HepG2 (cell line): Measurements from ENCODE around the gene NT5C. TPM values are rescaled to one million over a fixed set of nuclear protein-coding genes. Genes with fewer than 3 reads are reported as not detected.

Experiments
- AFF4 ChIP-seq: sonication (generic); formaldehyde crosslinking; IDR thresholded peaks from 2 replicates; pipeline ENCODE4 v1.4.0; 2020; ENCODE audit warnings: missing genetic modification reagents
- ATF7-NPFF ChIP-seq: sonication (generic); formaldehyde crosslinking; IDR thresholded peaks from 2 replicates; pipeline ENCODE4 v1.8.1; 2023; ENCODE audit warnings: mild to moderate bottlenecking, low read depth, missing genetic modification reagents, moderate library complexity
- BRCA1 ChIP-seq: sonication (generic); formaldehyde crosslinking; IDR thresholded peaks from 2 replicates; pipeline ENCODE4 v1.4.0; 2020; ENCODE audit warnings: missing genetic modification reagents
- ELF1 ChIP-seq: sonication (generic); formaldehyde crosslinking; IDR thresholded peaks from 2 replicates; pipeline ENCODE4 v1.4.0; 2020; ENCODE audit warnings: missing genetic modification reagents
- FOSL2 ChIP-seq: sonication (generic); formaldehyde crosslinking; IDR thresholded peaks from 2 replicates; pipeline ENCODE4 v1.4.0; 2020; ENCODE audit warnings: missing genetic modification reagents
- FOXA3 ChIP-seq: IDR thresholded peaks from 2 replicates; pipeline ENCODE4 v1.6.1; 2016; ENCODE audit warnings: missing genetic modification reagents, missing compliant biosample characterization
- FOXK1 ChIP-seq: sonication (generic); formaldehyde crosslinking; IDR thresholded peaks from 2 replicates; pipeline ENCODE4 v1.4.0; 2020; ENCODE audit warnings: low read depth, missing genetic modification reagents, borderline replicate concordance
- GATAD1 ChIP-seq: IDR thresholded peaks from 2 replicates; pipeline ENCODE4 v1.6.1; 2016; ENCODE audit warnings: missing genetic modification reagents, missing compliant biosample characterization
- GATAD2A ChIP-seq: IDR thresholded peaks from 2 replicates; pipeline ENCODE4 v1.6.1; 2016
- HMG20A ChIP-seq: IDR thresholded peaks from 2 replicates; pipeline ENCODE4 v1.6.1; 2016; ENCODE audit warnings: borderline replicate concordance
- KLF15 ChIP-seq: sonication (generic); formaldehyde crosslinking; IDR thresholded peaks from 2 replicates; pipeline ENCODE4 v1.8.1; 2023; ENCODE audit warnings: borderline replicate concordance, mild to moderate bottlenecking, inconsistent platforms, missing genetic modification reagents, mixed read lengths
- MEF2D ChIP-seq: sonication (generic); formaldehyde crosslinking; IDR thresholded peaks from 2 replicates; pipeline ENCODE4 v1.5.1; 2020; ENCODE audit warnings: mild to moderate bottlenecking, missing genetic modification reagents
- RFX3 ChIP-seq: IDR thresholded peaks from 2 replicates; pipeline ENCODE4 v1.6.1; 2016; ENCODE audit warnings: missing biosample characterization, missing genetic modification reagents
- THAP11 ChIP-seq: IDR thresholded peaks from 2 replicates; pipeline ENCODE4 v1.6.1; 2016; ENCODE audit warnings: missing biosample characterization, missing genetic modification reagents
- YEATS2 ChIP-seq: sonication (generic); formaldehyde crosslinking; IDR thresholded peaks from 2 replicates; pipeline ENCODE4 v1.4.0; 2020; ENCODE audit warnings: missing genetic modification reagents, borderline replicate concordance
- ZKSCAN8 ChIP-seq: IDR thresholded peaks from 2 replicates; pipeline ENCODE4 v1.6.1; 2016; ENCODE audit warnings: borderline replicate concordance, missing genetic modification reagents, missing compliant biosample characterization
- ZNF232 ChIP-seq: sonication (generic); formaldehyde crosslinking; IDR thresholded peaks from 2 replicates; pipeline ENCODE4 v1.4.0; 2020; ENCODE audit warnings: missing genetic modification reagents, borderline replicate concordance
- ZNF253 ChIP-seq: sonication (generic); formaldehyde crosslinking; IDR thresholded peaks from 2 replicates; pipeline ENCODE4 v1.8.0; 2022; ENCODE audit warnings: mild to moderate bottlenecking, missing genetic modification reagents, borderline replicate concordance
- ZNF446 ChIP-seq: sonication (generic); formaldehyde crosslinking; IDR thresholded peaks from 2 replicates; pipeline ENCODE4 v1.5.0; 2020; ENCODE audit warnings: mild to moderate bottlenecking, missing genetic modification reagents
- ZNF605 ChIP-seq: sonication (generic); formaldehyde crosslinking; IDR thresholded peaks from 2 replicates; pipeline ENCODE4 v1.8.0; 2022; ENCODE audit warnings: mild to moderate bottlenecking, missing genetic modification reagents
- ZNF652 ChIP-seq: IDR thresholded peaks from 2 replicates; pipeline ENCODE4 v1.6.1; 2016; ENCODE audit warnings: low read depth, borderline replicate concordance
- ZNF788 ChIP-seq: sonication (generic); formaldehyde crosslinking; IDR thresholded peaks from 2 replicates; pipeline ENCODE4 v1.5.0; 2020; ENCODE audit warnings: mild to moderate bottlenecking, missing genetic modification reagents, borderline replicate concordance
- polyA plus RNA-seq, 8 experiments: library from polyadenylated mRNA; depleted of rRNA in 3 of 8; stranded (reverse) in 7 of 8; unstranded in 1 of 8; fragments of >200 nt; fragmentation: Illumina TruSeq in 4 of 8; extraction: Trizol in 4 of 8; gene quantifications; 2 replicates each; pipeline versions ENCODE4 v1.2.1 to v1.2.3, GENCODE V29; 2011 to 2016; ENCODE audit warnings: low read depth in 4 of 8, missing spikeins in 1 of 8, mixed read lengths in 1 of 8; ENCODE audit not compliant: insufficient read depth in 1 of 8
- total RNA-seq, 5 experiments: library from RNA; depleted of rRNA; stranded (reverse); fragments of >200 nt; fragmentation: Illumina TruSeq; extraction: Trizol; gene quantifications; 2 replicates each; pipeline ENCODE4 v1.2.3, GENCODE V29; 2016; ENCODE audit warnings: low read depth in 1 of 5
- TF ChIP-seq, protein P1 (sequence below): sonication (generic); formaldehyde crosslinking; IDR thresholded peaks from 2 replicates; pipeline ENCODE4 v1.4.0; 2020; ENCODE audit warnings: missing genetic modification reagents

The NT5C gene
- total and polyA plus RNA-seq, 2 of the 13 experiments (the other 11 are each of a cell fraction or from before 2014, with no cell fraction given) = 42.8 to 48.6 TPM

- TF ChIP-seq FOXK1 (peak; percentile 92; the same call in 1 of the 2 replicates), FOXA3 (peak; percentile 97), MEF2D (CRISPR knock-in tag) (peak; percentile 90), ELF1 (peak; percentile 69), YEATS2 (CRISPR knock-in tag) (no peak), ZNF253 (CRISPR knock-in tag) (no peak), HMG20A (CRISPR knock-in tag) (peak; percentile 96), GATAD1 (peak; percentile 82), BRCA1 (CRISPR knock-in tag) (no peak), RFX3 (CRISPR knock-in tag) (peak; percentile 48; the same call in 1 of the 2 replicates), ZNF788 (CRISPR knock-in tag) (peak; percentile 87; the same call in 1 of the 2 replicates), ZNF232 (CRISPR knock-in tag) (no peak; the same call in 1 of the 2 replicates), AFF4 (CRISPR knock-in tag) (0 out of 2 replicates have a peak, but pooled peaks have one; percentile 61), THAP11 (CRISPR knock-in tag) (peak; percentile 80), KLF15 (no peak), ATF7-NPFF (CRISPR knock-in tag) (no peak), ZNF652 (peak; percentile 51; the same call in 1 of the 2 replicates), ZKSCAN8 (CRISPR knock-in tag) (peak; percentile 87; the same call in 1 of the 2 replicates), GATAD2A (CRISPR knock-in tag) (peak; percentile 98), ZNF605 (CRISPR knock-in tag) (peak; percentile 71), ZNF446 (CRISPR knock-in tag) (no peak), FOSL2 (CRISPR knock-in tag) (peak; percentile 84)
- TF ChIP-seq, protein P1, sequence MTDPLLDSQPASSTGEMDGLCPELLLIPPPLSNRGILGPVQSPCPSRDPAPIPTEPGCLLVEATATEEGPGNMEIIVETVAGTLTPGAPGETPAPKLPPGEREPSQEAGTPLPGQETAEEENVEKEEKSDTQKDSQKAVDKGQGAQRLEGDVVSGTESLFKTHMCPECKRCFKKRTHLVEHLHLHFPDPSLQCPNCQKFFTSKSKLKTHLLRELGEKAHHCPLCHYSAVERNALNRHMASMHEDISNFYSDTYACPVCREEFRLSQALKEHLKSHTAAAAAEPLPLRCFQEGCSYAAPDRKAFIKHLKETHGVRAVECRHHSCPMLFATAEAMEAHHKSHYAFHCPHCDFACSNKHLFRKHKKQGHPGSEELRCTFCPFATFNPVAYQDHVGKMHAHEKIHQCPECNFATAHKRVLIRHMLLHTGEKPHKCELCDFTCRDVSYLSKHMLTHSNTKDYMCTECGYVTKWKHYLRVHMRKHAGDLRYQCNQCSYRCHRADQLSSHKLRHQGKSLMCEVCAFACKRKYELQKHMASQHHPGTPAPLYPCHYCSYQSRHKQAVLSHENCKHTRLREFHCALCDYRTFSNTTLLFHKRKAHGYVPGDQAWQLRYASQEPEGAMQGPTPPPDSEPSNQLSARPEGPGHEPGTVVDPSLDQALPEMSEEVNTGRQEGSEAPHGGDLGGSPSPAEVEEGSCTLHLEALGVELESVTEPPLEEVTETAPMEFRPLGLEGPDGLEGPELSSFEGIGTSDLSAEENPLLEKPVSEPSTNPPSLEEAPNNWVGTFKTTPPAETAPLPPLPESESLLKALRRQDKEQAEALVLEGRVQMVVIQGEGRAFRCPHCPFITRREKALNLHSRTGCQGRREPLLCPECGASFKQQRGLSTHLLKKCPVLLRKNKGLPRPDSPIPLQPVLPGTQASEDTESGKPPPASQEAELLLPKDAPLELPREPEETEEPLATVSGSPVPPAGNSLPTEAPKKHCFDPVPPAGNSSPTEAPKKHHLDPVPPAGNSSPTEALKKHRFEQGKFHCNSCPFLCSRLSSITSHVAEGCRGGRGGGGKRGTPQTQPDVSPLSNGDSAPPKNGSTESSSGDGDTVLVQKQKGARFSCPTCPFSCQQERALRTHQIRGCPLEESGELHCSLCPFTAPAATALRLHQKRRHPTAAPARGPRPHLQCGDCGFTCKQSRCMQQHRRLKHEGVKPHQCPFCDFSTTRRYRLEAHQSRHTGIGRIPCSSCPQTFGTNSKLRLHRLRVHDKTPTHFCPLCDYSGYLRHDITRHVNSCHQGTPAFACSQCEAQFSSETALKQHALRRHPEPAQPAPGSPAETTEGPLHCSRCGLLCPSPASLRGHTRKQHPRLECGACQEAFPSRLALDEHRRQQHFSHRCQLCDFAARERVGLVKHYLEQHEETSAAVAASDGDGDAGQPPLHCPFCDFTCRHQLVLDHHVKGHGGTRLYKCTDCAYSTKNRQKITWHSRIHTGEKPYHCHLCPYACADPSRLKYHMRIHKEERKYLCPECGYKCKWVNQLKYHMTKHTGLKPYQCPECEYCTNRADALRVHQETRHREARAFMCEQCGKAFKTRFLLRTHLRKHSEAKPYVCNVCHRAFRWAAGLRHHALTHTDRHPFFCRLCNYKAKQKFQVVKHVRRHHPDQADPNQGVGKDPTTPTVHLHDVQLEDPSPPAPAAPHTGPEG (CRISPR knock-in tag) = peak; percentile 64; the same call in 1 of the 2 replicates
Measured at GRCh38 chr17:75084039-75084660, 47.4 kb downstream of the NT5C start (continued).
